OCI-LY3 (cell line): ENCODE results near the gene HS6ST2.

Experiments used
- H2AFZ ChIP-seq: fragments of 200-600, 300-600 bp; shearing (Covaris generic); 2 replicates; pipeline ENCODE4 v1.6.0; 2014; ENCODE audit warnings: antibody characterized with exemption, low read depth, low read length
- H3K27ac ChIP-seq: fragments of 200-600, 300-600 bp; sonication (generic); 2 replicates; pipeline ENCODE4 v1.5.1; 2014; ENCODE audit warnings: mild to moderate bottlenecking, low read length, moderate library complexity, mixed read lengths
- H3K27me3 ChIP-seq: fragments of 200-600, 300-600 bp; sonication (generic); 2 replicates; pipeline ENCODE4 v1.6.1; 2014; ENCODE audit warnings: low read depth, low read length, mixed read lengths
- H3K36me3 ChIP-seq: fragments of 200-600, 300-600 bp; sonication (generic); replicated peaks from 2 replicates; pipeline ENCODE3; 2014; ENCODE audit warnings: low read depth, low read length, mixed read lengths
- H3K4me1 ChIP-seq: fragments of 300-600, 200-600 bp; sonication (generic); 2 replicates; pipeline ENCODE4 v1.6.1; 2014; ENCODE audit warnings: low read length, mixed read lengths
- H3K4me2 ChIP-seq: fragments of 200-600, 300-600 bp; sonication (generic); 2 replicates; pipeline ENCODE4 v1.6.1; 2014; ENCODE audit warnings: low read length, mixed read lengths
- H3K4me3 ChIP-seq: fragments of 300-600, 200-600 bp; sonication (generic); 2 replicates; pipeline ENCODE4 v1.5.1; 2014; ENCODE audit warnings: antibody characterized with exemption, mild to moderate bottlenecking, low read length, moderate library complexity
- H3K79me2 ChIP-seq: fragments of 300-600, 200-600 bp; shearing (Covaris generic); 2 replicates; pipeline ENCODE4 v1.6.1; 2014; ENCODE audit warnings: mild to moderate bottlenecking, low read length, mixed read lengths
- H3K9ac ChIP-seq: fragments of 300-600, 200-600 bp; shearing (Covaris generic); 2 replicates; pipeline ENCODE4 v1.6.0; 2014; ENCODE audit warnings: mild to moderate bottlenecking, low read length, moderate library complexity
- H3K9me3 ChIP-seq: fragments of 200-600, 300-600 bp; shearing (Covaris generic); 2 replicates; pipeline ENCODE4 v1.6.1; 2014; ENCODE audit warnings: low read length, mixed read lengths; ENCODE audit not compliant: insufficient read depth
- H4K20me1 ChIP-seq: fragments of 200-600, 300-600 bp; sonication (generic); 2 replicates; pipeline ENCODE4 v1.6.1; 2016; ENCODE audit warnings: low read length, mixed read lengths; ENCODE audit not compliant: insufficient read depth
- CTCF ChIP-seq: fragments of 200-600, 300-600 bp; sonication (generic); IDR thresholded peaks from 2 replicates; pipeline ENCODE4 v1.5.1; 2014; ENCODE audit warnings: antibody characterized with exemption, low read length, low read depth
- EZH2phosphoT487 ChIP-seq: fragments of 200-600 bp; shearing (Covaris generic); IDR thresholded peaks from 2 replicates; pipeline ENCODE4 v1.6.1; 2018; ENCODE audit warnings: antibody characterized with exemption, mixed run types, low read depth

The HS6ST2 gene

GRCh38 chrX:132875650-132876522 lies 82.5 kb downstream of the HS6ST2 start:
- H3K27ac ChIP-seq = no peak overlapping the region
- H2AFZ ChIP-seq = no peak overlapping the region
- H3K4me3 ChIP-seq = no peak overlapping the region
- no peaks in the 10 kb centered on the region for H3K79me2 ChIP-seq
- no peaks in the 10 kb centered on the region for H4K20me1 ChIP-seq
- H3K4me1 ChIP-seq = no peaks in the 10 kb centered on the region
- H3K27me3 ChIP-seq = no peaks in the 10 kb centered on the region
- H3K9me3 ChIP-seq = no peaks in the 10 kb centered on the region
- TF ChIP-seq EZH2phosphoT487 = no peak
- no peak for TF ChIP-seq CTCF
- H3K36me3 ChIP-seq = no peaks in the 10 kb centered on the region
- H3K9ac ChIP-seq = no peak overlapping the region
- H3K4me2 ChIP-seq = no peak overlapping the region

GRCh38 chrX:132862562-132862961 lies 95.9 kb downstream of the HS6ST2 start:
- no peaks in the 10 kb centered on the region for H3K4me1 ChIP-seq
- no peaks in the 10 kb centered on the region for H3K36me3 ChIP-seq
- H2AFZ ChIP-seq = no peak overlapping the region
- H3K27me3 ChIP-seq = no peaks in the 10 kb centered on the region
- H3K9me3 ChIP-seq = no peaks in the 10 kb centered on the region
- no peaks in the 10 kb centered on the region for H4K20me1 ChIP-seq
- no peaks in the 10 kb centered on the region for H3K79me2 ChIP-seq
- no peak overlapping the region for H3K9ac ChIP-seq
- H3K4me3 ChIP-seq = no peak overlapping the region
- TF ChIP-seq EZH2phosphoT487 = no peak
- TF ChIP-seq CTCF = no peak
- no peak overlapping the region for H3K4me2 ChIP-seq
- H3K27ac ChIP-seq = no peak overlapping the region

GRCh38 chrX:132861076-132861475 lies 97.4 kb downstream of the HS6ST2 start:
- no peaks in the 10 kb centered on the region for H3K27me3 ChIP-seq
- no peaks in the 10 kb centered on the region for H4K20me1 ChIP-seq
- TF ChIP-seq CTCF (no peak), EZH2phosphoT487 (no peak)
- H3K79me2 ChIP-seq = no peaks in the 10 kb centered on the region
- H3K4me1 ChIP-seq = no peaks in the 10 kb centered on the region
- H2AFZ ChIP-seq = no peak overlapping the region
- H3K9ac ChIP-seq = no peak overlapping the region
- no peak overlapping the region for H3K4me2 ChIP-seq
- H3K9me3 ChIP-seq = no peaks in the 10 kb centered on the region
- H3K27ac ChIP-seq = no peak overlapping the region
- no peaks in the 10 kb centered on the region for H3K36me3 ChIP-seq
- no peak overlapping the region for H3K4me3 ChIP-seq

- Histone ChIP-seq H3K9me3 (no peaks in the 10 kb centered on the region), H3K79me2 (no peaks in the 10 kb centered on the region), H4K20me1 (no peaks in the 10 kb centered on the region), H3K4me2 (no peak overlapping the region), H3K4me1 (no peaks in the 10 kb centered on the region), H3K27me3 (no peaks in the 10 kb centered on the region), H3K9ac (no peak overlapping the region), H3K27ac (no peak overlapping the region), H3K36me3 (no peaks in the 10 kb centered on the region), H3K4me3 (no peak overlapping the region), H2AFZ (no peak overlapping the region)
- no peak for TF ChIP-seq EZH2phosphoT487
- TF ChIP-seq CTCF = no peak
Observed at GRCh38 chrX:132860200-132860599, 98.2 kb downstream of the HS6ST2 start.
